Measurements from ENCODE around the gene POLR3H. TPM values are rescaled to one million over a fixed set of nuclear protein-coding genes. Genes with fewer than 3 reads are reported as not detected.
"Not testable (repeated sequence)": the region's sequence is repeated elsewhere in the genome, so short reads cannot be mapped to it uniquely, and the experiment has no call there.

Gene POLR3H
- total RNA-seq, 1 donor from 2014 or later = 39.0 TPM

DNA sequence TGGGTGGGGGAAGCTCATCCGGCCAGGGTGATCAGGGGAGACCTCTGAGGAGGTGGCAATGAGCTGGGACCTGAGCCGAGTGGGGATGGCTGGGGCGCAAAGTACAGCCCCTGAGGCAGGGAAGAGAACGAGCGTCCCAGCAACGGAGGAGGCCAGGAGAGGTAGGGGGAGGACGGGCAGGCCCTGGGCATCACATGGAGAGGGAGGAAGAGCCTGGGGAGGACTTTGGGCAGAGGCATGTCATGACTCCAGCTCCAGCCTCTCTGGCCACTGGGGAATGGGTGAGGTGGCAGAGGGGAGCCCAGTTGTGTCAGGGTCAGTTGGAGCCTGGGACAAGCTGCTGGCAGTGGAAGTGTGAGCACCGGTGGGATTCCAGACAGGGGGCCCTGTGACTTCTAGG, 33.8 kb upstream of the POLR3H start:
- Histone ChIP-seq H3K4me3 (no peak overlapping the region), H3K36me3 (peaks cover 82% of the 10 kb centered on the region), H3K27me3 (ENCODE audit: low read depth) (no peaks in the 10 kb centered on the region), H3K27ac (no peak overlapping the region), H3K9me3 (no peaks in the 10 kb centered on the region), H3K4me1 (peaks cover 5% of the 10 kb centered on the region)
- ATAC-seq (no peak), DNase-seq (no peak)
- TF ChIP-seq, protein P1, sequence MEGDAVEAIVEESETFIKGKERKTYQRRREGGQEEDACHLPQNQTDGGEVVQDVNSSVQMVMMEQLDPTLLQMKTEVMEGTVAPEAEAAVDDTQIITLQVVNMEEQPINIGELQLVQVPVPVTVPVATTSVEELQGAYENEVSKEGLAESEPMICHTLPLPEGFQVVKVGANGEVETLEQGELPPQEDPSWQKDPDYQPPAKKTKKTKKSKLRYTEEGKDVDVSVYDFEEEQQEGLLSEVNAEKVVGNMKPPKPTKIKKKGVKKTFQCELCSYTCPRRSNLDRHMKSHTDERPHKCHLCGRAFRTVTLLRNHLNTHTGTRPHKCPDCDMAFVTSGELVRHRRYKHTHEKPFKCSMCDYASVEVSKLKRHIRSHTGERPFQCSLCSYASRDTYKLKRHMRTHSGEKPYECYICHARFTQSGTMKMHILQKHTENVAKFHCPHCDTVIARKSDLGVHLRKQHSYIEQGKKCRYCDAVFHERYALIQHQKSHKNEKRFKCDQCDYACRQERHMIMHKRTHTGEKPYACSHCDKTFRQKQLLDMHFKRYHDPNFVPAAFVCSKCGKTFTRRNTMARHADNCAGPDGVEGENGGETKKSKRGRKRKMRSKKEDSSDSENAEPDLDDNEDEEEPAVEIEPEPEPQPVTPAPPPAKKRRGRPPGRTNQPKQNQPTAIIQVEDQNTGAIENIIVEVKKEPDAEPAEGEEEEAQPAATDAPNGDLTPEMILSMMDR (IDR thresholded peaks at IDR 0.05) = no peak
- intact Hi-C loops (cut with DNase I) = no loop called here

DNA sequence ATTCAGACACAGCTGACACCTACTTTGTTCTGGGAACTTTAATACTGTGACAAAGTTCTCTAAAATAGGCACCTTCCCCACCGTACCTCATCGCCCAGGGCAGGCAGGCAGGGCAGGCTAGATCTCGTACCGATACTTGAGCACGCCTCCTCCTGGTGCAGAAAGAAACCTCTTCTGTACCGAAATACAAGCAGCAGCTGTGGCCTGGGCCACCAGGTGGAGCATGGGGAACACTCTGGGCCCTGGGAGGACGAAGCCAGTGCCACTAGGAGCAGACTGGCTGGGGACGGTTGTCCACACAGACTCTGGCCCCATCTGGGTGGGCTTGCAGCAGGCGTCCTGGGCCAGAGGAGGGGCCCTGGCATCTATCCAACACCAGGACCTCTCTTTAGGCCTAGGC, 32.6 kb upstream of the POLR3H start:
- TF ChIP-seq, protein P1 (IDR thresholded peaks at IDR 0.05) = peak; percentile 29
- ATAC-seq (peak; percentile 7 to 27), DNase-seq (no peak)
- Histone ChIP-seq H3K36me3 (peaks cover 70% of the 10 kb centered on the region), H3K4me1 (peaks cover 5% of the 10 kb centered on the region), H3K4me3 (no peak overlapping the region), H3K9me3 (no peaks in the 10 kb centered on the region), H3K27ac (no peak overlapping the region), H3K27me3 (ENCODE audit: low read depth) (no peaks in the 10 kb centered on the region)
- intact Hi-C loops (cut with DNase I) = no loop called here

- no peak overlapping the region for H3K4me3 ChIP-seq
- H3K4me1 ChIP-seq = peaks cover 5% of the 10 kb centered on the region
- TF ChIP-seq, protein P1 (IDR thresholded peaks at IDR 0.05) = no peak
- H3K27me3 ChIP-seq (ENCODE audit: low read depth) = no peaks in the 10 kb centered on the region
- H3K36me3 ChIP-seq = peaks cover 57% of the 10 kb centered on the region
- H3K27ac ChIP-seq = no peak overlapping the region
- ATAC-seq = peak in 1 of 2 donors; percentile 3
- intact Hi-C loops (cut with DNase I) = no loop called here
- no peak for DNase-seq
- no peaks in the 10 kb centered on the region for H3K9me3 ChIP-seq
Measured at GRCh38 chr22:41575533-41575932, 31.3 kb upstream of the POLR3H start.

- Histone ChIP-seq H3K4me1 (peaks cover 5% of the 10 kb centered on the region), H3K27me3 (ENCODE audit: low read depth) (no peaks in the 10 kb centered on the region), H3K27ac (no peak overlapping the region), H3K9me3 (no peaks in the 10 kb centered on the region), H3K4me3 (no peak overlapping the region), H3K36me3 (peaks cover 51% of the 10 kb centered on the region)
- no peak for DNase-seq
- ATAC-seq = peak; percentile 22 to 25
- intact Hi-C loops (cut with DNase I) = no loop called here
- TF ChIP-seq, protein P1 (IDR thresholded peaks at IDR 0.05) = no peak
Measured at GRCh38 chr22:41574847-41575381, 30.6 kb upstream of the POLR3H start.

DNA sequence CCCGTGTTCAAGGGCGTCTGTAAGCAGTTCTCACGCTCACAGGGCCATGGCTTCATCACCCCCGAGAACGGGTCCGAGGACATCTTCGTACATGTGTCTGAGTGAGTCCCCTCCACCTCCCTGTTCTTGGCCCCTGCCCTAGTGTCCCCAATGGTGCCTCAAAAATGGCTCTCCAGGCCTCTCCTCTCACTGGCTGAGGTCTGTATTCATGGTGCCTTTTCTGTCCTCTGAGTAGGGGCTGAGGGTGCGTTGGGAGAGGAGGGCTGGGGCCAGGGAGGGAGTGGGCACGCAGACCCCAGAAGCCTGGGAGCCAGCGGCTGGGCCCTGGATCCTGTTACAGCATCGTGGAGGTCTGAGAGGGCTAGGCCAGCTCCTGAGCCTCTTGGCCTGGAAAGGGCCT, 29.4 kb upstream of the POLR3H start:
- H3K36me3 ChIP-seq = peaks cover 39% of the 10 kb centered on the region
- ATAC-seq (no peak), DNase-seq (no peak)
- TF ChIP-seq, protein P1 (IDR thresholded peaks at IDR 0.05) = no peak
- H3K4me3 ChIP-seq = no peak overlapping the region
- no peak overlapping the region for H3K27ac ChIP-seq
- no peaks in the 10 kb centered on the region for H3K27me3 ChIP-seq (ENCODE audit: low read depth)
- intact Hi-C loops (cut with DNase I) = no loop called here
- peaks cover 5% of the 10 kb centered on the region for H3K4me1 ChIP-seq
- H3K9me3 ChIP-seq = no peaks in the 10 kb centered on the region

DNA sequence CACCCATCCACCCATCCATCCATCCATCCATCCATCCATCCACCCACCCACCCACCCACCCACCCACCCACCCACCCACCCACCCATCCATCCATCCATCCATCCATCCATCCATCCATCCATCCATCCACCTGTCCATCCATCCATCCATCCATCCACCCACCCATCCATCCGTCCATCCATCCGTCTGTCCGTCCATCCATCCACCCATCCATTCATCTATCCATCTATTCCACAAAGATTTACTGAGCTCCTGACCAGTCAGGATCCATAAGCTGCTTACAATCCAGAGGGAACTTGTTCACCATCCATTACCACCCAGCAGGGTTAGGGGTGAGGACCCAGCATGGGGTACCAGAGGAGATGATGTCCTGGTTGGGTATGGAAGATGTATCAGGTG, 28.0 kb upstream of the POLR3H start:
- DNase-seq; ATAC-seq; H3K4me1 ChIP-seq; H3K9me3 ChIP-seq; H3K4me3 ChIP-seq; H3K27ac ChIP-seq; H3K27me3 ChIP-seq (ENCODE audit: low read depth); intact Hi-C loops (cut with DNase I): not testable (repeated sequence)
- H3K36me3 ChIP-seq = peaks cover 25% of the 10 kb centered on the region
